CD4-positive, alpha-beta T cell treated with Interleukin-4 for 4 hours (primary cell): ENCODE measurements around the gene KCNIP2.

Experiments used
- DNase-seq: peaks from one replicate; pipeline ENCODE4 v3.0.0-alpha.2; 2020

The KCNIP2 gene

DNA sequence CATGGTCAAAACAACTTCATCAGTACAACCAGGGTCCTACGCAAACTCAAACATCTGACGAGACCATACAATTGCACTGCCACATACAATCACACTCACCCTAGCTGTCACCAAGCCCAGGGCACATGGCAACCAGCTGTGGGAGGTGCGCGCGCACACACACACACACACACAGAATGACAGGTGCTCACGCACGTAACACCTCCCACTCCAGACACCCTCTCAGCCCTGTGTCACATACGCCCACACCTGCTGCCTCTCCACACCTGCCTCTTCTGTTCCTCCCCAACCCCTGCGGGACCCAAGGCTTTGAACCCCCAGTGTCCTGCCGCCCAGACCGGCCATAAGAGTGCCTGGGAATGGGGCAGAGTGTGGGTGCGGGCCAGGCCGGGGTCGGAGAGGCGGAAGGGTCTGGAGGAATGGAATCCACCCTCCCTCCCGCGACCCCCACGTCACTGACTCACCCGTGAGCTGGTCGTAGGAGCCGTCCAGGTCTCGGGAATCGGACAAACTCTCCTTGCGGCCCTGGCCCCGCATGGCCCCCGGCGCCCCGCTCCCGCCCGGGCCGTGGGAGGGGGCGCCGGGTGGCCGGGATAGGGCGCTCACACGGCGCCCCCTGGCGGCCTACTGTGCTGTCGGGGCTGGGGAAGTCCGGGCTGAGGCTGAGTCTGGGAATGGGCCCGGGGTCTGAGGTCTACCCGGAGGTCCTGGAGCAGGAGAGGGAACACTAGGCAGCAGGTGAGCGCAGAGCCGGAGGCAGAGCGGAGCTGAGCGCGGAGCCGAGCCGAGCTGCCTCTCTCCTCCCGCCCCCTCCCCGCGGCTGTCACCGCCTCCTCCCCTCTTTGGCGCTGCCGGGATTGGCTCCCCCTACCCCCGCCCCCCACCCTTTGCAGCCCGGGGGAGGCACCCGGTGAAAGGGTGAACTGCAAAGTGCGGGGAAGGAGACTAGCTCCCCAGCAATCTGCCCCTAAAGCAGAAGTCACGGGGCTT is at the start of gene KCNIP2:
Gene KCNIP2 (minus strand): TSS at position 769 of the 990 bp plus-strand sequence. CDS start 232 bp downstream, at position 537.
- peak; percentile 45 for DNase-seq

DNA sequence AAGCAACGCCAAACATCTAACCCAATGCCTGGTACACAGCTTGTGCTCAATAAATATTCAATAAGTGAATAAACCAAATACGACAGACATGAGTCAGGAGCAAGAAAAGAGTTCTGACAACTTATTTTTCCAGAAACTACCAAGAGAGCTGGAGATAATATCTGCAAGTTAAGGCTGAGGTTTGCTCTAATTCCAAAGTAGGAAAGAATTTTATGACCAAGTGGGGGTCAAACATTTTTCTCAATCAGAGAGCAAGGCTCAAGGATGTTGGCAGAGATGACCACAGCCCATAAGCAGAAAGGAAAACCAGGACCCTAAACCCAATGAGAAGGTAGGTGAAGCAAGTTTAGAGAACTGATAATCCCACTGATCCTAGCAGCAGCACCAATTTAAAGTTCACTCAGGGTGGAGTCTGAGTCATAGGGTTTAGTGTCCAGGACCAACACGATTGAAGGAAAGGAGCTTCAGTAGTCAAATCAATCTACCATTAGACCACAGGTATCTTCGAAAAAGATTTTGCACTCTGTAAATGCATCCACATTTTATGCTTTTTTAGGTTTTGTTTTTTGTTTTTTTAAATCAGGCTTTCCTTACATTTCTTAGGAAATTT is 49.3 kb upstream of the KCNIP2 start:
- no peak for DNase-seq

GRCh38 chr10:101889256-101890210 is 45.9 kb upstream of the KCNIP2 start:
- peak; percentile 64 for DNase-seq

GRCh38 chr10:101888251-101888949 is 44.8 kb upstream of the KCNIP2 start:
- DNase-seq = no peak

GRCh38 chr10:101887775-101888174 is 44.2 kb upstream of the KCNIP2 start:
- DNase-seq = no peak

GRCh38 chr10:101886521-101887312 is 43.1 kb upstream of the KCNIP2 start:
- DNase-seq = no peak

DNA sequence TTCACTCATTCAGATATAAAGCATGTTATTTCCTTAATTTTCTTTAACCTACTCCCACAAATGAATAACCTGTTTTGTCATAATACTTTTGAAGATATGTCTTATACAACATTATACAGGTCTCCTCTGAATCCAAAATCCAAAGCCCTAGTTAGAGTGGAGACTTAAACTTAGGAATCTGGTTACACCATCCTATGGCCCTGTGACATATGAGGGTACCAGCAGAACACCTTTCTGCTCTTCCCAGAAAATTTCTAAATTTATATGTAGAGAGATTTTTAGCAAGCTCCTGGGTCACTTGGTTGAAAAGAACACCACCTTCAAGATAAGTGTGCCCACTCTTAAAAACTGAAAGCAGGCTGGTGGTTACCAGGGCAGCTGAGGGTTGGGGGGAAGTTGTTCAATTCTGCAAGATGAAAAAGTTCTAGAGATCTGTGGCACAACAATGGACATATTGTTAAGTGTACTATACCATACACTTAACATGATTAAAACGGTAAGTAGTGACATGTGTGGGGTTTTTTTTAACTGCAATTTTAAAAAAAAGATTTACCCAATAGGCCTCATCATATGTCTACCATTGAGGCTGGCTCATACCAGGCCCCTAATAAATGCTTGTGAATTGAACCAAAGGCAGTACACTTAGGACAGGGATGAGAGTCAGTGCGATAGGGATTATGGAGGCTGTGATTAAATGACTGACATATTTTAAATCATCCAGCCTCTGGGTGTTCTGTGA is 37.6 kb upstream of the KCNIP2 start:
- DNase-seq = no peak

DNA sequence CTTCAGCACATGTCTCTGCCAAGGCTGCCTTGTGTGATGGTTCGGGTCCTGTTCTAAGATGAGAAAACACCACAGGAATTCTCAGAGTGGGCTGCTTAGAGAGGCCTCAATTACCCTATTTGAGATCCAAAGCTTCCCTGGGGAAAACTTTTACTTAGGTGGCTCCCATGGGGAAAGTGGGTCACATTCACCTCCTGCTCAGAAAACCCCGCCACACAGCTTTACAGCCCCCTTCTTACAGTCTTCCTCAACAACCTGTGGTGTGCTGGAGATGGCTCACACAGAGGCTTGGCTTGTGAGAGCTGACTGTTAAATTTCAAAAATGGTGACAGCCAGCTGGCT is 36.6 kb upstream of the KCNIP2 start:
- no peak for DNase-seq

DNA sequence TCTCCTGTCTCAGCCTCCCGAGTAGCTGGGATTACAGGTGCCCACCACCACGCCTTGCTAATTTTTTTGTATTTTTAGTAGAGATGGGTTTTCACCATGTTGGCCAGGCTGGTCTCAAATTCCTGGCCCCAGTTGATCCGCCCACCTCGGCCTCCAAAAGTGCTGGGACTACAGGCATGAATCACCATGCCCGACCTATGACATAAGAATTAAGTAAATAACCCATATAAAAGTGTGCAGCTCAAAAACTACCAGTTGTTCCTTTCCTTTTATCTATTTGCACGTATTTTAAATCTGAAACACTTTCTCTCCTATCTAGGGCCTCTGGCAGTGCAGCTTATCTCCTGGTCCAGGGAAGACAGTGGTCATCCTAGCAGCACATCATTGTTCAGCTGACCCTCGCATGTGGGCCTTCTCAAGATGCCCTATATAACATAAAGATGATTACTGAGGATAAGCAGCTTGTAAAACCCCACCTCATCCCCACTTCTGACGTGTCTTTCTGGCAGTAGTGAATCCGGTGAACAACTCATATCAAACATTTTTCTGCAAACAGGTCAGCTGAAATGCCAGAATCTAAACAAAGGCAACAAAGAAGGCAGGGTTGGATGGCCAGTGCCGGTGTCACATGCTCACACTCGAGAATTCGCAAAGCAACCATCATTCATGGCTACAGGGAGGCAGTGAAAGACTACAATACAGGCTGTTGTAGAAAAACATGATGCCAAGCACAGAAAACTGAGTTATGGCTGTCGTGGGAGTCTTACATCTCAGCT is 36.0 kb upstream of the KCNIP2 start:
- no peak for DNase-seq

GRCh38 chr10:101878869-101879268 is 35.3 kb upstream of the KCNIP2 start:
- no peak for DNase-seq

DNA sequence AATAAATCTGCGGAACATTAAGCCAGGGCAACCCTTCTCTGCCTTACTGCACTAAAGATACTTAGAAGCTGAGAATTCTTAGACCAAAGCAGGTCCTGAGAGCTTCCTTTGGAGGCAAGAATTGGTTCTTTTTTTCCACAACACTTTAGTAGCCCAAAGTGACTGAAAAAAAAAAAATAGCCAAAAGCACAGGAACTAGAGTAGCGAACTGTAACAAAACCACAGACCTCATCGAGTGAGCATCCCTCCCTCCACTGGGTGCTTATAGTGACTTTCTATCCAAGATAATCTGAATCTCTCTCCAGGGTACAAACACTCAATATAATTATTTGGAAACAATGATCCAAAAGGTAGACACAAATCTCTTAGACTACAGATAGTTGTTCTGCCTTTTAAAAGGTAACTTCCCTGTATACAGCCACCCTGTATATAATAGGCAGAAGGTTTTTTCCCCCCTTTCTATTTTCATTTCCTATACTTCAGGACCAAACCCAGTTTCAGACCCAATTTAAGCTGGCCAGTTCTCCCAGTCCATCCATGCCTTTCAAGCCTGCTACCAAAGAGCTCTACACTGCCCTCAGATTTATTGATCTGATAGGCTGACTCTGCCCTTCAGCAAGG is 31.6 kb upstream of the KCNIP2 start:
- DNase-seq = no peak

DNA sequence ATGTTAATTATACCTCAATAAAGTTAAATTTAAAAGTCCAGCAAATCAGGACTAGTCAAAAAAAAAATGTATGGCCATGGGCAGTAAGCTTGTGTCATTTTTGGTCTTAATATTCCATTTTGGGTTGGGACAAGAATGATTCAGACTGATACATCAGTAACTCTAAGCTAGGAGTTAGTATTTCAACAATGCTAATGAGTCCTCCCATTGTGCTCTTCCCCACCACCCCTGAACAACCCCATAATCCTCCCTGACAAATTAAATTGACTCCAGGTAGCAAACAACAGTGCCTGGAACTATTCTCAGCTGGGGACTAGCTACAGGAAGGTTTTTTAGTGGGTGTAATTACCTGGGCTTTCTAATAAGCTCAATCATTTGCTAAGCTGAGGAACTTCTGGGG is 30.7 kb upstream of the KCNIP2 start:
- no peak for DNase-seq

DNA sequence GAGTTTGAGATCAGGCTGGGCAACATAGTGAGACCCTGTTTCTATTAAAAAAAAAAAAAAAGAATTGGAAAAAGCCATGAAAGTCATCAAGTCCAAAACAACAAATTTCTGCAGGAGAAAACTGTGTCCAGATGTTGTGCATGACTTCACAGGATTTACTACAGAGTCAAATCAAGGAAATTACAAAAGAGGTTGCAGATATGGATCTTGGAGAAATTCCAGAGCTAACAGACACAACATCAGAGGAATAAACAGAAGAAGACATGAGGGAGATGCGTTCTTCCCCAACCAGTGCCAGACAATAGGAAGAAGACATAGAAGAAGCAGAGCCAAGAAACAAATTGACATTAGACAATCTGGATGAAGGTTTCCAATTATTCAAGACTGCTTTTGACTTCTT is 24.3 kb upstream of the KCNIP2 start:
- DNase-seq = no peak

GRCh38 chr10:101859530-101859929 is 15.9 kb upstream of the KCNIP2 start:
- DNase-seq = no peak

GRCh38 chr10:101858723-101859500 is 15.3 kb upstream of the KCNIP2 start:
- peak; percentile 13 for DNase-seq

DNA sequence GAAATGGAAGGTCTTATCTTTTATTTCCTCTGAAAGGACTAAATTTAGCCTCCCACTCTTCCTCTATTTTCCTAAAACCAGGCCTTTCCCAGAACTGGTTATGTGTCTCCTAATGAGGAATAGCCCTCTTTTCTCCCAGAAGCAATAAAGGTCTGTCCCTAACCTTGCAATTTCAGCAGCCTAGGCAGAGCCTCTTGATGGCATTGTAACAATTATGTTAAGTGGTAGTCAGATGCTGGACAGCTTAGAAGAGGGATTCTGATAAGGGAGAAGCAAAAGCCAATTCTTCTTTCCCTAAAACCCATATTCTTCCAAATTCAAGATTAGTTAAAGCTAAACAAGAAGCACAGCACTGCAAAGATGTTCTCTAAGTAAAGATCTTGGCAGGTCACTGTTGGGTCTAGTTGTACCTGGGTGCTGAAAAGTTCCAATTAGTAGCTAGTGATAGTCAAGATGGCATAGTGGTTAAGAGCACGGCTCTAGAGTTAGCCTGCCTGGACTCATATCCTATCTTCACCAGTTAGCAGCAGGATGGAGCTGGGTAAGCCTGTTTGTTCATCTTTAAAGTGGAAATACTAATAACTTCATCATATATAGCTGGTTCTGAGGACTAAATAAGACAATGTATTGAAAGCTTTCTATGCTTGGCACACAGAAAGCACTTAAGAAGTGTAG is 14.3 kb upstream of the KCNIP2 start:
- DNase-seq = no peak

DNA sequence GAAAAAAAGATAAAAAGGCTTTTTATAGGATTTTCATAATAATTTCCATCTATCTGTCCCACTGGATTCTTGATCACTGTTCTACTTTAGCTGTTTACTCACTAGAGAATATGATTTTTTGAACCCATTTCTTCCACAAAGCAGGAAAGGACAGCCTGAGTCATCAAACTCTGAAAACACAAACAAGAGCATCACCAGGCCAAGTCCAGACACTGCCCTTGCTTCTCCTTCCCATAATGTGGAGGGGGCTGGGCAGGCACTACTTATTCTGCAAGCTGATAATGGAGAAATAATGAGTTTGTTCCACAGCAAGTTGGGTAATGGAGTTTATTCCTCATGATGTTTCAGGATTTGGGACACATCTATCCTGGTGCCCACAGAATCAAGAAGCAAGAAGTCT is 13.0 kb upstream of the KCNIP2 start:
- DNase-seq = no peak
